Upper lobe of left lung (tissue), 4 donors: ENCODE results near the gene LDAF1.

ENCODE experiments used
- POLR2A ChIP-seq, 4 donors: fragments of 450-650 bp; IDR thresholded peaks; one replicate each; pipeline ENCODE4 v1.5.1; 2016 to 2017; ENCODE audit warnings: antibody characterized with exemption in 4 of 4, mild to moderate bottlenecking in 2 of 4
- POLR2AphosphoS5 ChIP-seq, 2 donors: sonication (generic); formaldehyde crosslinking; IDR thresholded peaks; one replicate each; pipeline ENCODE4 v1.5.1; 2017; ENCODE audit warnings: antibody characterized with exemption in 2 of 2
- TF ChIP-seq, protein P1 (sequence below), 6 experiments: fragments of 450-650 bp in 4 of 6; fragments of 200-600 bp in 2 of 6; sonication (generic) in 2 of 6; IDR thresholded peaks; one replicate each; pipeline ENCODE4 v1.5.1; 2016 to 2019; ENCODE audit warnings: antibody characterized with exemption in 6 of 6

DNA sequence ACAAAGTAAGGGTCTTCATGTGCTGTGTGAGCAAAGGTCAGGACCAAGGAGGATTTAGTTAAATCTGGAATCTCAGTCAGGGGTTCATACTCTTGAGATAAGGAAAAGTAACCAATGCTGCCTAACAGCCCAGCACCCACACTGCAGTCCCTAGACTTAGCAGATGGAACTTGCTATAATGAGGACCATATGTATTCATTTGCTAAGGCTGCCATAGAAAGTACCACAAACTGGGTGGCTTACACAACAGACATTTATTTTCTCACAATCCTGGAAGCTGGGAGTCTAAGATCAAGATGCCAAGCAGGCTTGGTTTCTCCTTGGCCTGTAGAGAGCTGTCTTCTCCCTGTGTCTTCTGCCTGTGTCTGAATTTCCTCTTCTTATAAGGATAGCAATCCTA lies 32.1 kb downstream of the LDAF1 start:
- TF ChIP-seq, protein P1, sequence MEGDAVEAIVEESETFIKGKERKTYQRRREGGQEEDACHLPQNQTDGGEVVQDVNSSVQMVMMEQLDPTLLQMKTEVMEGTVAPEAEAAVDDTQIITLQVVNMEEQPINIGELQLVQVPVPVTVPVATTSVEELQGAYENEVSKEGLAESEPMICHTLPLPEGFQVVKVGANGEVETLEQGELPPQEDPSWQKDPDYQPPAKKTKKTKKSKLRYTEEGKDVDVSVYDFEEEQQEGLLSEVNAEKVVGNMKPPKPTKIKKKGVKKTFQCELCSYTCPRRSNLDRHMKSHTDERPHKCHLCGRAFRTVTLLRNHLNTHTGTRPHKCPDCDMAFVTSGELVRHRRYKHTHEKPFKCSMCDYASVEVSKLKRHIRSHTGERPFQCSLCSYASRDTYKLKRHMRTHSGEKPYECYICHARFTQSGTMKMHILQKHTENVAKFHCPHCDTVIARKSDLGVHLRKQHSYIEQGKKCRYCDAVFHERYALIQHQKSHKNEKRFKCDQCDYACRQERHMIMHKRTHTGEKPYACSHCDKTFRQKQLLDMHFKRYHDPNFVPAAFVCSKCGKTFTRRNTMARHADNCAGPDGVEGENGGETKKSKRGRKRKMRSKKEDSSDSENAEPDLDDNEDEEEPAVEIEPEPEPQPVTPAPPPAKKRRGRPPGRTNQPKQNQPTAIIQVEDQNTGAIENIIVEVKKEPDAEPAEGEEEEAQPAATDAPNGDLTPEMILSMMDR (IDR thresholded peaks at IDR 0.05) = no peak
- no peak for TF ChIP-seq POLR2A (IDR thresholded peaks at IDR 0.05)
- no peak for TF ChIP-seq POLR2AphosphoS5 (IDR thresholded peaks at IDR 0.05)
